GM12891 (cell line): Measurements from ENCODE around the gene TPPP2.

Experiments
- DNase-seq: peaks from one replicate; pipeline ENCODE4 v3.0.0; 2011; ENCODE audit warnings: low spot score; ENCODE audit not compliant: insufficient read length
- FAIRE-seq: peaks from 2 replicates; lab custom pipeline; 2011; peaks lifted over from hg19 to GRCh38; lab: Jason Lieb, UNC
- PAX5 ChIP-seq: IDR thresholded peaks from 2 replicates; pipeline ENCODE4 v1.6.1; 2011; ENCODE audit warnings: low read length, moderate library complexity, mild to moderate bottlenecking; ENCODE audit not compliant: insufficient read depth, severe bottlenecking
- POLR2A ChIP-seq: IDR thresholded peaks from 2 replicates; pipeline ENCODE4 v1.6.1; 2011; ENCODE audit warnings: low read depth, low read length, control low read depth
- POLR2AphosphoS5 ChIP-seq: IDR thresholded peaks from 2 replicates; pipeline ENCODE4 v1.6.1; 2011; ENCODE audit warnings: low read depth, low read length, control low read depth
- POU2F2 ChIP-seq: IDR thresholded peaks from 2 replicates; pipeline ENCODE4 v1.6.1; 2011; ENCODE audit warnings: low read depth, mild to moderate bottlenecking, control low read depth, low read length, moderate library complexity
- SPI1 ChIP-seq: IDR thresholded peaks from 2 replicates; pipeline ENCODE4 v1.6.1; 2011; ENCODE audit warnings: low read depth, low read length, control low read depth
- TAF1 ChIP-seq: IDR thresholded peaks from 2 replicates; pipeline ENCODE4 v1.6.1; 2011; ENCODE audit warnings: low read depth, low read length, control low read depth

Gene TPPP2

DNA sequence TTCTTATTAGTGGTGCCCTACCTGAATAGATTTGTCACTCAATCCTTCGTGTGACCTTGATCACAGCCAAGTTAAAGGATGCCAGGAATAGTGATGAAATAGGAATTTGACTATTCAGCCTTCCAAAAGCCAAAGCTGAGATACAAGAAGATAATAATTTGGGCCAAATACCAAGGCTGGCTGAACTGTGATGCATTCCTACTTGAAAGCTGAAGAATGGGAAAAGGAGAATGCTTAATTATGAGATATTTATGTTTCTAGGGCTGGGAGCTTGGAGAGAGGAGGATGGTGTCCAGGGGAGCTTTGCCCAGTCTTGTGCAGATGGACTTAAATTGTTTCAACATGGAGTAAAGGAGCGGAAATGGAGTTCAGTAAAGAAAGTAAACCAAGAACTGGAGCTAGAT lies 17.4 kb downstream of the TPPP2 start:
- TF ChIP-seq TAF1 (no peak), SPI1 (no peak), POU2F2 (no peak), POLR2AphosphoS5 (no peak), POLR2A (no peak), PAX5 (no peak)
- DNase-seq: no peak
- FAIRE-seq: no peak

- FAIRE-seq: no peak
- TF ChIP-seq SPI1 (no peak), POU2F2 (no peak), TAF1 (no peak), POLR2AphosphoS5 (no peak), PAX5 (no peak), POLR2A (no peak)
- no peak for DNase-seq
Measured at GRCh38 chr14:21048638-21049037, 18.6 kb downstream of the TPPP2 start.

GRCh38 chr14:21049271-21049673 lies 19.3 kb downstream of the TPPP2 start:
- FAIRE-seq (no peak), DNase-seq (no peak)
- no peak for TF ChIP-seq POU2F2

- DNase-seq (no peak), FAIRE-seq (no peak)
Measured at GRCh38 chr14:21050597-21050996, 20.6 kb downstream of the TPPP2 start.

GRCh38 chr14:21053184-21054122 lies 23.4 kb downstream of the TPPP2 start:
- TF ChIP-seq POLR2AphosphoS5: no peak
- TF ChIP-seq PAX5: no peak
- no peak for TF ChIP-seq SPI1
- no peak for TF ChIP-seq TAF1
- no peak for TF ChIP-seq POLR2A
- no peak for TF ChIP-seq POU2F2
- no peak for DNase-seq
- FAIRE-seq: no peak

More at GRCh38 chr14:21050597-21050996, 20.6 kb downstream of the TPPP2 start:
- TF ChIP-seq SPI1 (no peak), TAF1 (no peak), POLR2AphosphoS5 (no peak), POLR2A (no peak), POU2F2 (no peak)

GRCh38 chr14:21054123-21054767 lies 24.2 kb downstream of the TPPP2 start:
- peak; percentile 26 for FAIRE-seq
- TF ChIP-seq POU2F2 (no peak), POLR2A (no peak), POLR2AphosphoS5 (no peak), PAX5 (no peak), TAF1 (no peak), SPI1 (no peak)
- no peak for DNase-seq

DNA sequence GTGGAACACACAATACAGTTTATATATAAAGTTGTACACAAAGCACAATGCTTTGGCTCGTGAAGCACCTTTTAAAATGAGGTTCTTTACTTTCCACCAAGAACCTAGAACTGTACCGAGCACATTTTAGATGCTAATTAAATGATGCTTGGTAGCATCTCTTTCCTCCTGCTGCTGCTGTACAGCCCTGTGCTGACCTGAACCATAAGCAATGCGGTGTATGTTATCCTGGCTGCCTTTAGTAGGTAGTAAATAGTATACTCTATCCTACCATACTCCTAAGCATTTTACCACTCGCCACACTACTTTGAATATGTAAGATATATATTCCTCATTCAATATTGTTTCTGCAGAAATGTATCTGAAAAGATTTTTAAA lies 24.7 kb downstream of the TPPP2 start:
- TF ChIP-seq POU2F2 (no peak), POLR2AphosphoS5 (no peak), TAF1 (no peak), POLR2A (no peak), SPI1 (no peak), PAX5 (no peak)

DNA sequence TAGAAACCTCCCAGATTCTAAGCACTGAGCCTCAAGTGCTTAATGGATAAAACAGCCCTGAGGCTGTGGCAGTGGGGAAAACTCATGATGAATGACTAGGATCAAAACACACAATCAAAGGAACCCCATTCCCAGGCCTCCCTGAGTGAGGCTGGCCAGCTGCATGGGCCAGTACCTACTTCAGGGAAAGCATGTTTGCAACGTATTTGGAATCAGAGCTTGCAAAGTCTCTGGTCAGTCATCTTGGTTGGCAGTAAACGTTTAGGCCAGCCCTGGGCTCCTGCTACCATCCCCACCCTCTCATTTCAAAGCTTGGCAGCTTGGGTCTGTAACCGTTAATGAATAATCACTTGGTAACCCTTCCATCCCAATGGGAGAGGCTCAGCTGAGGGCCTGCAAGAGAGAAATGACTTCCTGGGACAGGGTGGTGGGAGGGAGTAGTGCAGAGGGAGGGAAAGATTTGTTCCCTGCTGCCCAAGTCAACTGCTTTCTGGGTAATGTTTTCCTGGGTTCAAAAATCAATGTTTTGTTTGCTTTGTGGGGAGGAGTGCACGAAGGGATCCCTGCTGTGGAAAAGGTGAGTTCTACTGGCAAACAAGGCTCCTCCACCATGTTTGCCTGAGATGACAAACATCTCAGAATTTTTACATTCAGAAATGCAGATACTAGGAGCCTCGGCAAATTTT lies 25.6 kb downstream of the TPPP2 start:
- FAIRE-seq (no peak), DNase-seq (no peak)
- TF ChIP-seq POU2F2 (no peak), SPI1 (no peak), TAF1 (no peak), POLR2AphosphoS5 (no peak), POLR2A (no peak), PAX5 (no peak)

More for the DNA sequence above, 24.7 kb downstream of the TPPP2 start:
- FAIRE-seq (no peak), DNase-seq (no peak)

DNA sequence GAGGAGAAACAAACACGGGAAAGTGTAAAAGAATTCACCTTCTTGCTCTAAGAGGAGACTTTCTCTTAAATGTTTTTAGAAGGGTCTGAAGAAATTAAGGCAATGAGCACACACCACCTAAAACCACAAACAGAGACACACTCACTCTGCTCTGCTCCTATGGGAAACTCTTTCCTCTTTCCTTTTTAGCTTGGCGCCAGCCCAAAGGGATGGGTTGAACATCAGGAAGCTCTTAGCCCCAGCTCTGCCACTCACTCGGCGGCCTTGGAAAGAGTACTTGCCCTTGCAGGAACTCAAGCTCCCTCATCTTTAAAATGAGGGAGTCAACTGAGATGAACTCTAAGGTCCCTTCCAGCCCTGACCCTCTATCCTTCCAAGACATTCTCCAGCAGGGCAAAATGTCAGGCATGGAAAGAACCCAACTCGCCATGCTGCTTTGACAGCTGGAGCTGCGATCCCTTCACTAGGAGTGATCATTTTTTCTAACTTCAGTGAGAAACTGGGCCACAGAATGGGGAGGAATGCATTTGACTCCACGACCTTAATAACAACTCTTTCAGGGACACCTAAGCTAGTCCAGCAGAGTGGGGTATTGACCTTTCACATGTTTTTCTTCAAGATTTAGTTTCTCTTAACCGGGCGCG lies 26.6 kb downstream of the TPPP2 start:
- TF ChIP-seq POLR2AphosphoS5 (no peak), POLR2A (no peak), TAF1 (no peak), POU2F2 (no peak), SPI1 (no peak), PAX5 (no peak)
- DNase-seq (no peak), FAIRE-seq (no peak)
